ENCODE measurements around the gene INO80D. TPM values are rescaled to one million over a fixed set of nuclear protein-coding genes. Genes with fewer than 3 reads are reported as not detected.
A peak's percentile ranks its signal among the peaks of the same experiment; 100 is the strongest.

Gene INO80D
- total and polyA plus RNA-seq, 2 of the 13 experiments (the other 11 are each of a cell fraction or from before 2014, with no cell fraction given): 7.6 to 7.9 TPM

- no peak; the same call in 1 of the 2 replicates for TF ChIP-seq ZHX1 (CRISPR knock-in tag; IDR thresholded peaks at IDR 0.05; ENCODE audit: low read depth)
- TF ChIP-seq IRF9 (CRISPR knock-in tag; IDR thresholded peaks at IDR 0.05; ENCODE audit: borderline replicate concordance): no peak; the same call in 1 of the 2 replicates
- TF ChIP-seq ZNF33A (CRISPR knock-in tag; IDR thresholded peaks at IDR 0.05; ENCODE audit: borderline replicate concordance): 0 out of 2 replicates have a peak, but pooled peaks have one; percentile 60
- TF ChIP-seq ZNF343 (CRISPR knock-in tag; IDR thresholded peaks at IDR 0.05): peak; percentile 39; the same call in 1 of the 2 replicates
- peak; percentile 76 for TF ChIP-seq POLR2AphosphoS5 (IDR thresholded peaks at IDR 0.05; ENCODE audit: low read depth, low read length)
- TF ChIP-seq RNF219 (CRISPR knock-in tag; IDR thresholded peaks at IDR 0.05): no peak
- no peak for TF ChIP-seq ZUFSP (CRISPR knock-in tag; IDR thresholded peaks at IDR 0.05; ENCODE audit: borderline replicate concordance)
- peak; percentile 97; the same call in 1 of the 2 replicates for TF ChIP-seq IRF2 (CRISPR knock-in tag; IDR thresholded peaks at IDR 0.05)
- TF ChIP-seq ZNF75D (CRISPR knock-in tag; IDR thresholded peaks at IDR 0.05; ENCODE audit: borderline replicate concordance): no peak
- TF ChIP-seq ZNF792 (CRISPR knock-in tag; IDR thresholded peaks at IDR 0.05): peak; percentile 95
- 0 out of 2 replicates have a peak, but pooled peaks have one; percentile 65 for TF ChIP-seq POGK (CRISPR knock-in tag; conservative IDR thresholded peaks at IDR 0.05)
- no peak for TF ChIP-seq BCLAF1 (IDR thresholded peaks at IDR 0.05)
- TF ChIP-seq ZNF543 (CRISPR knock-in tag; IDR thresholded peaks at IDR 0.05): no peak
These were observed 110.7 kb downstream of the INO80D start (continued) for GRCh38 chr2:205975082-205975949.

Data from HepG2 (cell line).